GM21737 (cell line): ENCODE data around the gene TUBB3.
"Not testable (repeated sequence)": the region's sequence is repeated elsewhere in the genome, so short reads cannot be mapped to it uniquely, and the experiment has no call there.

Source experiments
- ATAC-seq: cut with Tn5 transposase; IDR thresholded peaks from one replicate; pipeline ENCODE4 v1.9.1; 2021; ENCODE audit warnings: mild to moderate bottlenecking, moderate library complexity; ENCODE audit not compliant: unreplicated experiment

Gene TUBB3

GRCh38 chr16:89900885-89901284 is 22.3 kb upstream of the TUBB3 start:
- no peak for ATAC-seq

- ATAC-seq = no peak
Measured at GRCh38 chr16:89902980-89903379, 20.2 kb upstream of the TUBB3 start.

GRCh38 chr16:89903908-89904515 is 19.1 kb upstream of the TUBB3 start:
- no peak for ATAC-seq

- no peak for ATAC-seq
Measured at GRCh38 chr16:89904606-89905510, 18.3 kb upstream of the TUBB3 start.

- ATAC-seq = no peak
Measured at GRCh38 chr16:89905511-89906139, 17.5 kb upstream of the TUBB3 start.

GRCh38 chr16:89906140-89907025 is 16.8 kb upstream of the TUBB3 start:
- no peak for ATAC-seq

- no peak for ATAC-seq
Measured at GRCh38 chr16:89907055-89907814, 15.9 kb upstream of the TUBB3 start.

- no peak for ATAC-seq
Measured at GRCh38 chr16:89908236-89908635, 14.9 kb upstream of the TUBB3 start.

GRCh38 chr16:89909777-89910716 is 13.1 kb upstream of the TUBB3 start:
- no peak for ATAC-seq

- no peak for ATAC-seq
Measured at GRCh38 chr16:89910717-89911354, 12.3 kb upstream of the TUBB3 start.

GRCh38 chr16:89911375-89911774 is 11.8 kb upstream of the TUBB3 start:
- ATAC-seq = no peak

- no peak for ATAC-seq
Measured at GRCh38 chr16:89912143-89912542, 11.0 kb upstream of the TUBB3 start.

- ATAC-seq = no peak
Measured at GRCh38 chr16:89912627-89913026, 10.5 kb upstream of the TUBB3 start.

GRCh38 chr16:89913408-89914387 is 9.4 kb upstream of the TUBB3 start:
- no peak for ATAC-seq

GRCh38 chr16:89914642-89915285 is 8.4 kb upstream of the TUBB3 start:
- ATAC-seq = not testable (repeated sequence)

GRCh38 chr16:89915303-89916232 is 7.6 kb upstream of the TUBB3 start:
- no peak for ATAC-seq
